Activated CD8-positive, alpha-beta memory T cell treated with anti-CD3 and anti-CD28 coated beads for 1 hour (primary cell): ENCODE measurements around the gene SDHA.
"Not testable (repeated sequence)": the region's sequence is repeated elsewhere in the genome, so short reads cannot be mapped to it uniquely, and the experiment has no call there.

Experiments
- DNase-seq, 2 donors: peaks; one replicate each; pipeline ENCODE4 v3.0.0-alpha.2; 2020; ENCODE audit warnings: low read depth in 1 of 2; ENCODE audit errors: extremely low read depth in 1 of 2

SDHA gene

DNA sequence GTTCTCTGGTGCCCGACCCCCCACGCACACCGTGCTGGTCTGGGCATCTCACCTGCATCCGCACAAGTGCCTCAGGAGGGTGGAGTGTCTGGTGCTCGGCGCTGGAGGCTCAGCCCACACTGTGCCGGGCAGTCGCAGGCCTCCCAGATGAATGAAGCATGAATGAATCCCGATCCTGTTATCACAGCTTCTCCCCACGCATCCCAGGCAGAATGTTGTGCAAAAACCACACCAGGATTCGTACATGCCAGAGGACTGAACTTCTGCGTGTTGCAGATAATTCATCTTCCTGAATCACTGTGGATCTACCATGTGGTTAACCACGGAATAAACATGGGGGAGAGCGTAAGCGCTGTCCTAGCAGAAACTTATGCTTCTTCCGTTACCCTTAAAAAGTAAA is 78.8 kb downstream of the SDHA start:
- DNase-seq = not testable (repeated sequence)

DNA sequence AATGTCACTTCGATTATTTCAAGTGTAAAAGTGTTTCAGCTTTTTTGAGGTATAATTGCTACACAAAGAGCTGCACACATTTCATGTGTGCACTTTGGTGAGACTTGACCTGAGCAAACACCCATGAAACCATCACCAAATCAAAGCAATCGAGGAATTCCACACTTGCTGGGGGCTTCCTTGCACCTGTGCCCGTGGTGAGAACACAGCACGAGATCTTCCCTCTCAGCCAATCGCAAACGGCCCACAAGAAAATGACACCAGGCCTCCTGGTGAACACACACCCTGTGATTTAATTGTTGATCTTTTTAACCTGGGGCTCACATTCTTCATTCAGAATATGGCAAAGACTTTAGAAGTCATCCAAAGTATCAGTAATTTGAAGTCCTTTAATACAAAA is 79.3 kb downstream of the SDHA start:
- not testable (repeated sequence) for DNase-seq

GRCh38 chr5:297991-298736 is 80.0 kb downstream of the SDHA start:
- not testable (repeated sequence) for DNase-seq

- no peak for DNase-seq
Observed at GRCh38 chr5:298737-299125, 80.6 kb downstream of the SDHA start.

DNA sequence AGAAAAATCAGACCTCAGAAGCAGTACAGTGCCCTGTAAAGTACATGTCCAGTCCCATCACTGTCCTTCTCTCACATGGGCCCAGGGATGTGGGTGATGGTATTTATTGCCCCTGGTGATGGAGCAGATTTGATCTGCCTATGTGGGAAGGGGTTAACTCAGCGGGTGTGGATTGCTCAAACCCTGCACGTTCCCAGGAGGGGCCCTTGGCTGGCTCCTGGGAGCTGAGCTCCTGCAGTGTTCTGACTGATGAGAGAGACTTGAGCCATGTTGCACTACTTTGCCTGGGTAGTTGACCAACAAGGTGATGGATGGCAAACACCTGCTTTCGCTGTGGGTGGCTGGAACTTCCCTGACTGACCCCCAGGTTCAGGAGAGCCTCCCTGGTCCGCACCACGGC is 81.8 kb downstream of the SDHA start:
- not testable (repeated sequence) for DNase-seq

DNA sequence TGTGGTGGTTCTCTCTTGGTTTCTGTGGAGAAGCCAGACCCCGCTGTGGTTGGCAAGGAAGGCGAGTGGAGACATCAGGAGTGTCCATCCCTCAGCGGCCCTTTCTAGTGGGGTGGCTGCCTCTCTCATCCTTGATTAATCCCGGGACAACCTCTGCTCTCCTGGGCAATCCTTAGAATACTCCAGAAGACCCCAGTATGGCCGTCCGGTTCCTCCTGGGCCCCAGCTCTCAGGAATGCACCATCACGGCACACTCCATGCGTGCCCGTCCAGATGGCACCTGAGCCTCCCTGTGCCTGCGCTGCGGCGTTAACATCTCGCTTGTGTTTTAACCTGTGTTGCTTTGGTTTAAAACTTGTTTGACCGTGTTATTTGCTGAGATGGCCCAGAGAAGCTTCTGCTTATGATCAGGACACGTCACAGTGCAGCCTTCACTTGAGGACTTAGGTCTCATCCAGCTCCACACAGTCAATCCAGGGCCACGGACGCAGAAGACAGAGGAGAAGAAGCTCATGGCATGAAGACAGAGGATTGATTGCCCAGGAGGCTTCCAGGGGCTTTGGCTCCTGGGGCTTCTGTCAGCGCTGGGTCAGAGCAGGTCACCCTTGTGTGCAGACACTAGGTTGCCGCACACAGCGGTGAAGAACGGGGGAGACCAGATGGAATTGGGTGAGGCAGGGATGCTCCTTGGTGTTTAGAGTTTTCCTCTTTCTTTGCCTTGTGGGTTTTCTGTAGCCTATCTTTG is 82.7 kb downstream of the SDHA start:
- DNase-seq = not testable (repeated sequence)

- DNase-seq = not testable (repeated sequence)
Observed at GRCh38 chr5:302416-302815, 84.3 kb downstream of the SDHA start.

DNA sequence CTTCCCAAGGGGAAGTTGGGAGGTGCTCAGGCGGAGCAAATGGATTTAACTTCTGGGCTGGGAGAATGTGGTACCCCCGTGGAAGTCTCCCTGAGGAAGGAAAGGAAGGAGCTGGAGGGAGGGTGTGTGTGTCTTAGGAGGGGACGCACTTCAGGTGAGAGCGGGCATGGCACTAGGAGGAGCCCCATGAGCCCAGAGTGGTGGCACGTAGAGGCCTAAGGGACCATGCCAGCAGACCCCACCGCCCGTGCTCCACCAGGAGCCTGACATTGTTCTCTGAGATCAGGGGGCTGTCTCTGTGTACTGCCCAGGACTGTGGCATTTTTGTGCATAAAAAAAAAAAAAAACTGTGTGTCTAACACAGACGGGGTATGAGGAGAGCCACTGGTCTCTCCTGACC is 84.8 kb downstream of the SDHA start:
- no peak for DNase-seq

GRCh38 chr5:303741-304140 is 85.6 kb downstream of the SDHA start:
- not testable (repeated sequence) for DNase-seq

GRCh38 chr5:305050-305449 is 86.9 kb downstream of the SDHA start:
- no peak for DNase-seq

GRCh38 chr5:305459-305858 is 87.3 kb downstream of the SDHA start:
- no peak for DNase-seq

DNA sequence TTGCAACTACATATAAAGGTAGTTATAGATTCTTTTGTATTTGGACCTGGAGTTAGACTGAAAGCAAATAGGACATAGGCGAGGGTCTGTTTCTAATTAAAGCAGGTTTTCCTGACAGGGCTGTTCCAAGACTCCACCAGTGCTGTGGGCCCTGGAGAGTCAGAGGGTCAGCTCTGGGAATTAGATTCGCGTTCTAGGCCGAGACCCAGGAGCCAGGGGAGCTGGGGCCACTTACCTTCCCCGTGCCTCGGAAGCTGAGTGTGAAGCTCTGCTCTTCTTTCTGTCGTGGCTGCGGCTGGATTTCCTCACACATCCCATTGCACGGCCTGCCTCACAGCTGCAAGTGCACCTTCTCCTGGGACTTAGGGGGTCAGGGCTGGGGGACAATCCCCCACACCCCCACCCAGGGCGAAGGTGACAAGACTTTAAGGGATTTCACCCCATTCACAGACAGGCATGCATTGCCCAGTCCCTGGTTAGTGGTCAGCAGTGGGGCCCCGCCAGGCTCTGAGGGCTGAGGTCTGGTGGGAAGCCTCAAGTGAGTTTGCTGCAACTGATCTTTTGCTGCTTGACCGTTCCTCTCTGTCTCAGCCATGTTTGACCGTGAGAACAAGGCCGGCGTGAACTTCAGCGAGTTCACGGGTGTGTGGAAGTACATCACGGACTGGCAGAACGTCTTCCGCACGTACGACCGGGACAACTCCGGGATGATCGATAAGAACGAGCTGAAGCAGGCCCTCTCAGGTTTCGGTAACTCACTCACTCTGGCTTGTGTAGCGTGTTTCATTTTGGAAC is 88.1 kb downstream of the SDHA start:
- DNase-seq = no peak
